H1 (cell line): ENCODE data around the gene VPS26B.

ENCODE experiments used
- ATF2 ChIP-seq: IDR thresholded peaks from 2 replicates; pipeline ENCODE4 v1.6.1; 2012; ENCODE audit warnings: low read length, inconsistent platforms
- CHD1 ChIP-seq: IDR thresholded peaks from 2 replicates; pipeline ENCODE4 v1.6.1; 2012; ENCODE audit warnings: low read depth, low read length, improper control_type of control experiment
- POLR2A ChIP-seq, 2 experiments: IDR thresholded peaks; 1 replicate in 1 of 2; 2 replicates in 1 of 2; pipeline ENCODE4 v1.6.1; 2011; ENCODE audit warnings: low read depth in 2 of 2, low read length in 2 of 2, mild to moderate bottlenecking in 2 of 2; ENCODE audit errors: control extremely low read depth in 1 of 2
- POLR2AphosphoS5 ChIP-seq: IDR thresholded peaks from 2 replicates; pipeline ENCODE4 v1.6.1; 2011; ENCODE audit warnings: low read depth, low read length
- TF ChIP-seq, protein P1 (sequence below), 3 experiments: IDR thresholded peaks; 1 replicate in 2 of 3; 2 replicates in 1 of 3; pipeline versions ENCODE4 v1.5.1 to v1.6.1; 2011; ENCODE audit warnings: low read length in 3 of 3, mild to moderate bottlenecking in 3 of 3, inconsistent platforms in 2 of 3, low read depth in 1 of 3, moderate library complexity in 1 of 3; ENCODE audit not compliant: insufficient read depth in 1 of 3; ENCODE audit errors: control extremely low read depth in 1 of 3

GRCh38 chr11:134260503-134260902 lies 36.0 kb downstream of the VPS26B start:
- no peak for TF ChIP-seq POLR2AphosphoS5
- TF ChIP-seq, protein P1, sequence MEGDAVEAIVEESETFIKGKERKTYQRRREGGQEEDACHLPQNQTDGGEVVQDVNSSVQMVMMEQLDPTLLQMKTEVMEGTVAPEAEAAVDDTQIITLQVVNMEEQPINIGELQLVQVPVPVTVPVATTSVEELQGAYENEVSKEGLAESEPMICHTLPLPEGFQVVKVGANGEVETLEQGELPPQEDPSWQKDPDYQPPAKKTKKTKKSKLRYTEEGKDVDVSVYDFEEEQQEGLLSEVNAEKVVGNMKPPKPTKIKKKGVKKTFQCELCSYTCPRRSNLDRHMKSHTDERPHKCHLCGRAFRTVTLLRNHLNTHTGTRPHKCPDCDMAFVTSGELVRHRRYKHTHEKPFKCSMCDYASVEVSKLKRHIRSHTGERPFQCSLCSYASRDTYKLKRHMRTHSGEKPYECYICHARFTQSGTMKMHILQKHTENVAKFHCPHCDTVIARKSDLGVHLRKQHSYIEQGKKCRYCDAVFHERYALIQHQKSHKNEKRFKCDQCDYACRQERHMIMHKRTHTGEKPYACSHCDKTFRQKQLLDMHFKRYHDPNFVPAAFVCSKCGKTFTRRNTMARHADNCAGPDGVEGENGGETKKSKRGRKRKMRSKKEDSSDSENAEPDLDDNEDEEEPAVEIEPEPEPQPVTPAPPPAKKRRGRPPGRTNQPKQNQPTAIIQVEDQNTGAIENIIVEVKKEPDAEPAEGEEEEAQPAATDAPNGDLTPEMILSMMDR (IDR thresholded peaks at IDR 0.05; ENCODE audit: control extremely low read depth in 1 of 3, insufficient read depth in 1 of 3, low read depth in 1 of 3, low read length in 3 of 3) = no peak
- TF ChIP-seq CHD1 = no peak
- no peak for TF ChIP-seq POLR2A (IDR thresholded peaks at IDR 0.05; ENCODE audit: control extremely low read depth in 1 of 2, low read depth in 2 of 2, low read length in 2 of 2)
- no peak for TF ChIP-seq ATF2
